Peyer's patch (tissue), 4 donors: ENCODE data around the gene PMEL.

Source experiments
- CTCF ChIP-seq, 6 experiments: fragments of 450-650 bp in 4 of 6; fragments of 200-600 bp in 2 of 6; sonication (generic) in 1 of 6; IDR thresholded peaks; one replicate each; pipeline ENCODE4 v1.5.1; 2017 to 2019; ENCODE audit warnings: antibody characterized with exemption in 6 of 6, mild to moderate bottlenecking in 3 of 6, moderate library complexity in 1 of 6
- POLR2A ChIP-seq, 2 donors: fragments of 450-650 bp; IDR thresholded peaks; one replicate each; pipeline ENCODE4 v1.5.1; 2017; ENCODE audit warnings: antibody characterized with exemption in 2 of 2, mild to moderate bottlenecking in 2 of 2, moderate library complexity in 2 of 2

GRCh38 chr12:55972456-55972855, 6.6 kb upstream of the PMEL start:
- TF ChIP-seq POLR2A (IDR thresholded peaks at IDR 0.05) (no peak), CTCF (IDR thresholded peaks at IDR 0.05) (no peak)
